C4-2B (cell line): ENCODE results near the gene NME7.

ENCODE experiments used
- CTCF ChIP-seq: fragments of 450-650 bp; conservative IDR thresholded peaks from 2 replicates; pipeline ENCODE4 v1.5.1; 2017; ENCODE audit warnings: mild to moderate bottlenecking
- ZFX ChIP-seq: fragments of 450-650 bp; IDR thresholded peaks from 2 replicates; pipeline ENCODE4 v1.6.1; 2017

DNA sequence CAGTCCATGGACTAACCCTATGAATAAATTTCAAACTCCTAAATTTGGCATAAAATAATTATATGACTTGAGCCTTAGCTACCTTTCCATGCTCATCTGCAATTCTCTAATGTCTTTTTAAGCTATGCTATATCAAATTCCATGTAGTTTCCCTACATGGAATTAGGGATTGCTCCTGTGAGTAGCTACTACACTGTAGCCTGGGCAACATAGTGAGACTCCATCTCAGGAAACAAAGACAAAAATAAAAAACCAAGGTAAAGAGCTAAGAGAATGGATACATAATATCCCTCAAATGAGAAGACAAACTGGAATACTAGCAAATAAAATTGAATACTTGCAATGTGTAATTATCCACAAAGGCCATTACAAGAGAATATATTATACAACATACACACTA, 223.6 kb downstream of the NME7 start:
- TF ChIP-seq CTCF = no peak
- TF ChIP-seq ZFX = no peak
